Measurements from ENCODE around the gene AGAP3.

- no peak for TF ChIP-seq CTCF (conservative IDR thresholded peaks at IDR 0.05)
- no peak for TF ChIP-seq ZFX (IDR thresholded peaks at IDR 0.05)
Observed at GRCh38 chr7:151150388-151150787, 64.1 kb downstream of the AGAP3 start.

Measured in C4-2B (cell line).